Measurements from ENCODE around the gene ANKRD33B.

DNA sequence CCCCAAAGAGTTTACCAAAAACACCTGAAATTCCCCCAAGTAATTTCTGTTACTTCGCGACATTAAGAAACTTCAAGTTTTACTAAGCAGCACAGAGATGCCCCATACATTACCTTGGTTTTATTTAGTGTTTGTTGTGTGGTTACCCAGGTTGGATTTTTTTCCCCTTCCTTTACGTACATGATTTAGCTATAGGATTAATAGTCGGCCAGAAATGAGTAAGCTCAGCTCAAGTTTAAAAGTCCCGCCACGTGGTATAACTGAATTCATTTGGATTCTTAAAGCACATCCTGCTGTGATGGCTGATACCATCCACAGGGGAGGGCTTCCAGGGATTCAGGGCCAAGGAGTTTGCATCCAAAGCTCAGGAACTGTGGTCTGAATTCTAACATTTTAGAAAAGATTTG is 121.2 kb downstream of the ANKRD33B start:
- TF ChIP-seq, protein P1, sequence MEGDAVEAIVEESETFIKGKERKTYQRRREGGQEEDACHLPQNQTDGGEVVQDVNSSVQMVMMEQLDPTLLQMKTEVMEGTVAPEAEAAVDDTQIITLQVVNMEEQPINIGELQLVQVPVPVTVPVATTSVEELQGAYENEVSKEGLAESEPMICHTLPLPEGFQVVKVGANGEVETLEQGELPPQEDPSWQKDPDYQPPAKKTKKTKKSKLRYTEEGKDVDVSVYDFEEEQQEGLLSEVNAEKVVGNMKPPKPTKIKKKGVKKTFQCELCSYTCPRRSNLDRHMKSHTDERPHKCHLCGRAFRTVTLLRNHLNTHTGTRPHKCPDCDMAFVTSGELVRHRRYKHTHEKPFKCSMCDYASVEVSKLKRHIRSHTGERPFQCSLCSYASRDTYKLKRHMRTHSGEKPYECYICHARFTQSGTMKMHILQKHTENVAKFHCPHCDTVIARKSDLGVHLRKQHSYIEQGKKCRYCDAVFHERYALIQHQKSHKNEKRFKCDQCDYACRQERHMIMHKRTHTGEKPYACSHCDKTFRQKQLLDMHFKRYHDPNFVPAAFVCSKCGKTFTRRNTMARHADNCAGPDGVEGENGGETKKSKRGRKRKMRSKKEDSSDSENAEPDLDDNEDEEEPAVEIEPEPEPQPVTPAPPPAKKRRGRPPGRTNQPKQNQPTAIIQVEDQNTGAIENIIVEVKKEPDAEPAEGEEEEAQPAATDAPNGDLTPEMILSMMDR (optimal IDR thresholded peaks at IDR 0.05 in 1 of 3, IDR thresholded peaks at IDR 0.05 in 1 of 3, conservative IDR thresholded peaks at IDR 0.05 in 1 of 3; ENCODE audit: extremely low read depth in 1 of 3, insufficient read depth in 2 of 3, low read length in 3 of 3), result no peak
- TF ChIP-seq EZH2 (IDR thresholded peaks at IDR 0.05; ENCODE audit: low read length), result no peak

Data from keratinocyte (primary cell).